HG03135 (cell line): ENCODE results near the gene PLA2G2C.

Experiments used
- ATAC-seq: cut with Tn5 transposase; IDR thresholded peaks from one replicate; pipeline ENCODE4 v1.9.1; 2021; ENCODE audit warnings: mild to moderate bottlenecking, moderate library complexity; ENCODE audit not compliant: unreplicated experiment

PLA2G2C gene

GRCh38 chr1:20184997-20185833 lies 1.1 kb downstream of the PLA2G2C start:
- no peak for ATAC-seq

DNA sequence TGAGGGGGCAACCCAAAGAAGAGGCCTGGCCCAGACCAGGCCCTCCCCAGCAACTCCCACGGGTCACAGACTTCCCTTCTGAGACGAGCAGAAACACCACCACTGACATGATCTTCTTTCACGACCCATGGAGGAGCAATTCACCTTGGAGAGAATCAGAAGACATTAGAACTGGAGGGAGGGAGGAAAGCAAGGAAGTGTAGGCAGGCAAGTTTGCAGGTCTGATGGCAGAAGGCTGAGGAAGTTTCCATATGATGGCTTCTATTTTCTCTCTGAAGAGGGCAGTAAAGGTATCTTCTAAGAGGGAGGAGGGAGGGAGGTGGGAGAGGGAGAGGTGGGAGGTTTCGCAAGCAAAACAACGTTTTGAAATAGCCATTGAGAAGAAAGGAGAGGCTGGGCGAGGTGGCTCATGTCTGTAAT lies 1.8 kb downstream of the PLA2G2C start:
- ATAC-seq = no peak

GRCh38 chr1:20183616-20184271 lies 2.6 kb downstream of the PLA2G2C start:
- no peak for ATAC-seq

GRCh38 chr1:20183035-20183434 lies 3.3 kb downstream of the PLA2G2C start:
- ATAC-seq = no peak

GRCh38 chr1:20182415-20182814 lies 3.9 kb downstream of the PLA2G2C start:
- no peak for ATAC-seq

- no peak for ATAC-seq
These were observed 5.5 kb downstream of the PLA2G2C start for GRCh38 chr1:20180844-20181207.

GRCh38 chr1:20180129-20180843 lies 6.0 kb downstream of the PLA2G2C start:
- ATAC-seq = no peak

DNA sequence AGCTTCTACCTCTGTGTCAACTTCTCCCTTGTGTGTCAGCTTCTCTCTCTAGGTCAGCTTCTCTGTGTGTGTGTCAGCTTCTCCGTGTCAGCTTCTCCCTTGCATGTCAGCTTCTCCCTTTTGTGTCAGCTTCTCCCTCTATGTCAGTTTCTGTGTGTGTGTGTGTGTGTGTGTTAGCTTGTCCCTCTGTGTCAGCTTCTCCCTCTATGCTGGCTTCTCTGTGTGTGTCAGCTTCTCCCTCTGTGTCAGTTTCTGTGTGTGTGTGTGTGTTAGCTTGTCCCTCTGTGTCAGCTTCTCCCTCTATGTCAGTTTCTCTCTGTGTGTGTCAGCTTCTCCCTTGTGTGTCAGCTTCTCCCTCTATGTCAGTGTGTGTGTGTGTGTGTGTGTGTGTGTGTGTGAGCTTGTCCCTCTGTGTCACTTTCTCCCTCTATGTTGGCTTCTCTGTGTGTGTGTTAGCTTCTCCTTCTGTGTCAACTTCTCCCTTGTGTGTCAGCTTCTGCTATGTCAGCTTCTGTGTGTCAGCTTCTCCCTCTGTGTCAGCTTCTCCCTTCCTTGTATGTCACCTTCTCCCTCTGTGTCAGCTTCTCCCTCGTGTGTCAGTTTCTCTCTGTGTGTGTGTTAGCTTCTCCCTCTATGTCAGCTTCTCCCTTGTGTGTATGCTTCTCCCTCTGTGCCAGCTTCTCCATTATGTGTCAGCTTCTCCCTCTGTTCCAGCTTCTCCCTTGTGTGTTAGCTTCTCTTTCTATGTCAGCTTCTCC lies 6.8 kb downstream of the PLA2G2C start:
- no peak for ATAC-seq

- ATAC-seq = no peak
These were observed 7.5 kb downstream of the PLA2G2C start for GRCh38 chr1:20178634-20179370.

DNA sequence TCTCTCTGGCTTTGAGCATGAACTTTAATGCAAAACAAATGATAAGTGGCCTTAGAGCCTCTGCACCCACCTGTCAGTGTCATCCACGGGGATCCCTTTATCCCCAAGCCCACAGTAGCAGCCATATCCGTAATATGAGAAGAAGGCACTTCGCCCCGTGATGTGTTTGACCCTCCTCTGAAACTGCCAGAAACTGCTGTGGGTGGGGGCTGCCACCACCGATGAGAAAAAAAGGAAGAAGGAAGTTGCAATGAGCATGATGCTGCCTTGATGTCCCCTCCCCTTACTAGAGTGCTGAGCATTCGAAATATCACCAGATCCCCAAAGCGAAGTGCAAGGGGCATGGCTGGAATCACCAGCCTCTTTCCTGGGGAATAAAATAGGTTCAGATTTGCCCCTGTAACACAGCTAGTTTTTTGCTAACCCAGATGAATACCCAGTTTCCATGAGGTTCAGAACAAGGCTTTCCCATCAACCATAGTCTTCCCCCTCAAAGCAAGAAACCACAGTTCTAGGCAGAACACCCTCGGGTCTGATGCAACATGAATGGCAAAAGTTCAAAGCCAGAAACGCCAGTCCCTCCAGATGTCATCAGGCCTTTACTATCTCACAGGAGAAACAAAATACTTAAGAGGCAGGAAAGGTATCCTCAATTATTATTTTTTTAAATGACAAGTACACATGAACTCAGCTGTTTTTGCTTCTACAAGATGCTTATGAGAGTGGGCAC lies 11.2 kb downstream of the PLA2G2C start:
- ATAC-seq = no peak

GRCh38 chr1:20172033-20172590 lies 14.2 kb downstream of the PLA2G2C start:
- no peak for ATAC-seq

- no peak for ATAC-seq
These were observed 16.4 kb downstream of the PLA2G2C start for GRCh38 chr1:20169932-20170331.

DNA sequence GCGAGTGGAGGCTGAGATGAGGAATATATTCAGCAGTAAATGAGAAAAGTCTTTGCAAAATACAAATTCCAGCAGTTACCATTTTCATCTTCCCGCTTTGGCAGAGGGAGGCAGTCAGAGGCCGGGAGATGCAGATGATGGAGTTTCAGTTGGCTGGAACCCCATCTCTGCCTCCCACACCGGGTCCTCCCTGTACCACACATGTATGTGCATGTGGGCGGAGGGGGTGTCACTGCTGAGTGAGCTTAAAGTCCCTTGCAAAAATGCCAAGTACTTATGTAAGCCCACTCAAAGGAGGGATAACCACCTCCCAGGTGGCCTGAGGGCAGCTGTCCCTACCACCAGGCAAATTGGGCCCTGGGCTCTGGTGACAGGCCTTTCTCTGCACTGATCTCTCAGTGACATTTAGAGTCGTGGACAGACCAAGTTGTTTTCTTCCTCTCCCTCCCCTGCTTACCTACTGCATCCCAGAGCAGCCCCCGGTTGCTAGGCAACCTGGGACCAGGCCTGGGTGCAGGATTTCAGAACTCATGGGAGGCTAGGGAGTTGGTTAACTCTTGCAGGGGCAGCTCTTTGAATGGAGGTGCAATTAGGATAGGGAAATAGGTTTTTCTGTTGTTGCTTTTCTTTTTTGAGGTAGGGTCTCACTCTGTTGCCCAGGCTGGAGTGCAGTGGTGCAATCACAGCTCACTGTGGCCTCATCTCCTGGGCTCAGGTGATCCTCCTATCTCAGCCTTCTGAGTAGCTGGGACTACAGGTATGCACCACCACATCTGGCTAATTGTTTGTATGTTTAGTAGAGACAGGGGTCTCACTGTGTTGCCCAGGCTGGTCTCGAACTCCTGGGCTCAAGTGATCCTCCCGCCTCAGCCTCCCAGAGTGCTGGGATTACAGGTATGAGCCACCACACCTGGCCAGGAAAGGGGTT lies 17.5 kb downstream of the PLA2G2C start:
- ATAC-seq = no peak

GRCh38 chr1:20167126-20167525 lies 19.2 kb downstream of the PLA2G2C start:
- ATAC-seq = no peak

DNA sequence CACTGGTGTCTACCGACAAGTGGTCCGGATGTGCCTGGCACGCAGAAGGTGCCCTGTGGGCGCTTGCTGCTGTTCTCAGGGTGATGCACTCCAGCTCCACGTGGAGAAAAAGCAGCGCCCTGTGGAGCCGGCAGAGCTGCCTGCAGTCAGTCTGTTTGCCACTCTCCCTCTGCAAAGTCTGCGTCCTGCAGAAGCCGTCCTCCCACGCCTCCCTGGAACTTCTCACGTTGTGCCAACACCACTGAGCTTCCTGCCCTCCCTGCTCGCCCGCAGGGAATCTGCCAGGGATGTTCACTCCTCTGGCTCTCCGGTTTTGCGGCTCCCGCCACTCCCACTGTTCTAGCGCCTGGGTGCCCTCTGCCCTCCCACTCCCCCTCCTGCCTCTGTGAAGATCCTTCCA lies 20.3 kb downstream of the PLA2G2C start:
- no peak for ATAC-seq

GRCh38 chr1:20165522-20165951 lies 20.8 kb downstream of the PLA2G2C start:
- ATAC-seq = no peak

DNA sequence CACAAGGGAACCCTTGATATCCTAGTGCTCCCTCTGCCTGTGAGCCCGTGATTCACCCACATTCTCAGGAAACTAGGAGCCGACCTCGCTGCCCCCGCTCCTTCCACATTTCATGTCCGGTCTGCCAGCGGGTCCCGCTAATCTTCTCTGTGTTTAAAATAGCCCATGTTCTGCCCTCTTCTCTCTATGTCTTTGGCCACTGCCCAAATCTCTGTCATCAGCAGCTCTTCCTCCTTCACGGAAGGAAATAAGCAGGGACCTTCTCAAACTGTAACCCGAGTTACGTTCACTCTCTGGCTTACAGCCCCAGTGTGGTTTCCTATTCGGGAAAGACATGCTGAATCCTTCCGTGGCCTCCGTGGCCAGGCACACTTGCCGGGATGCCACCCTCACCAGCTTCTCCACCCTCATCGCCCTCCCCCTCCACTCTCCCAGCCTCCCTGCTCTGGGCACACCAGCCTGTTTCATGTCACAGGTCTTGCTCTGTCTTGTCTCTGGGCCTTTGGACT lies 21.6 kb downstream of the PLA2G2C start:
- no peak for ATAC-seq

DNA sequence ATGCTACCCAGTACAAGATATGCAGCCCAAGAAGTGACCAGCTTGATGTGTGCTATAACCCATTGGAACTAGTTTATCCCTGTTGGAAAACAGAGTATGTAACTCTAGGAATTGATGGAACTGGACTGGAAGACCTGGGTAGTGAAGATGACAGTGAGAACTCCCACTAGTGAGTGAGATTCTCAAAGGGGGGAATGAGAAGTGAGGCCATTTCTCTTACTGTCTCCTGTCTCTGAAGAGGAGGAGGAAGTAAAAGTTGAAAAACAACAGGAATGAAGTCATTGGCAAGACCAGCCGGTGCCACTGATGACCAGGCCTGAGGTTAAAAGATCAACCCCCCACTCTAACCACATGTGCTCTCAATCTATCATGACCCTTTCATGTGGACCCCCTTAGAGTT lies 26.3 kb downstream of the PLA2G2C start:
- ATAC-seq = no peak
